Astrocyte (in vitro differentiated cells and primary cell): Measurements from ENCODE around the gene HOXC6. TPM values are rescaled to one million over a fixed set of nuclear protein-coding genes. Genes with fewer than 3 reads are reported as not detected.

Experiments
- DNase-seq: peaks from one replicate; pipeline ENCODE4 v3.0.0-alpha.2; 2010; ENCODE audit warnings: low read depth
- FAIRE-seq: peaks from 2 replicates; lab custom pipeline; 2011; peaks lifted over from hg19 to GRCh38; lab: Jason Lieb, UNC
- H2AFZ ChIP-seq: 2 replicates; pipeline ENCODE4 v1.6.0; 2012; ENCODE audit warnings: low read depth, low read length, inconsistent platforms
- H3K27ac ChIP-seq: 2 replicates; pipeline ENCODE4 v1.5.1; 2011; ENCODE audit warnings: low read depth, low read length, inconsistent platforms
- H3K27me3 ChIP-seq: 2 replicates; pipeline ENCODE4 v1.6.0; 2011; ENCODE audit warnings: low read length, inconsistent platforms; ENCODE audit not compliant: insufficient read depth
- H3K36me3 ChIP-seq: 2 replicates; pipeline ENCODE4 v1.5.1; 2011; ENCODE audit warnings: low read length, inconsistent platforms; ENCODE audit not compliant: insufficient read depth
- H3K4me1 ChIP-seq: 2 replicates; pipeline ENCODE4 v1.5.1; 2011; ENCODE audit warnings: low read length, inconsistent platforms; ENCODE audit not compliant: insufficient read depth
- H3K4me2 ChIP-seq: 2 replicates; pipeline ENCODE4 v1.6.0; 2012; ENCODE audit warnings: low read length, inconsistent platforms
- H3K4me3 ChIP-seq: 2 replicates; pipeline ENCODE4 v1.5.1; 2011; ENCODE audit warnings: low read depth, mild to moderate bottlenecking, low read length, inconsistent platforms; ENCODE audit not compliant: insufficient read depth
- H3K79me2 ChIP-seq: 2 replicates; pipeline ENCODE4 v1.6.0; 2012; ENCODE audit warnings: mild to moderate bottlenecking, low read length, inconsistent platforms; ENCODE audit not compliant: insufficient read depth
- H3K9ac ChIP-seq: 2 replicates; pipeline ENCODE4 v1.6.0; 2012; ENCODE audit warnings: mild to moderate bottlenecking, low read length, inconsistent platforms
- H3K9me3 ChIP-seq: 2 replicates; pipeline ENCODE4 v1.5.1; 2012; ENCODE audit warnings: low read depth, mild to moderate bottlenecking, low read length, inconsistent platforms; ENCODE audit not compliant: insufficient read depth
- H4K20me1 ChIP-seq: 2 replicates; pipeline ENCODE4 v1.6.0; 2012; ENCODE audit warnings: low read length, inconsistent platforms; ENCODE audit not compliant: insufficient read depth
- H3K27ac Mint-ChIP-seq: one replicate; pipeline ENCODE4 v1.8.0; 2021; ENCODE audit warnings: mild to moderate bottlenecking, mixed read lengths; ENCODE audit not compliant: unreplicated experiment
- H3K27me3 Mint-ChIP-seq: one replicate; pipeline ENCODE4 v1.8.0; 2021; ENCODE audit warnings: low read depth, mixed read lengths; ENCODE audit not compliant: unreplicated experiment
- H3K36me3 Mint-ChIP-seq: one replicate; pipeline ENCODE4 v1.8.0; 2021; ENCODE audit warnings: low read depth, mixed read lengths; ENCODE audit not compliant: unreplicated experiment
- H3K4me1 Mint-ChIP-seq: one replicate; pipeline ENCODE4 v1.8.0; 2021; ENCODE audit warnings: low read depth, mixed read lengths; ENCODE audit not compliant: unreplicated experiment
- H3K4me3 Mint-ChIP-seq: one replicate; pipeline ENCODE4 v1.8.0; 2021; ENCODE audit warnings: mild to moderate bottlenecking, moderate library complexity, mixed read lengths; ENCODE audit not compliant: unreplicated experiment
- H3K9me3 Mint-ChIP-seq: one replicate; pipeline ENCODE4 v1.8.0; 2021; ENCODE audit warnings: mild to moderate bottlenecking, mixed read lengths; ENCODE audit not compliant: unreplicated experiment
- EZH2 ChIP-seq: IDR thresholded peaks from 2 replicates; pipeline ENCODE4 v1.6.1; 2012; ENCODE audit warnings: mild to moderate bottlenecking, low read length, inconsistent platforms; ENCODE audit not compliant: insufficient read depth
- total RNA-seq: library from RNA; stranded (reverse); gene quantifications from 2 replicates; pipeline ENCODE4 v1.2.1, GENCODE V29; 2021
- TF ChIP-seq, protein P1 (sequence below): IDR thresholded peaks from 2 replicates; pipeline ENCODE4 v1.5.1; 2011; ENCODE audit warnings: low read depth, mild to moderate bottlenecking, inconsistent platforms, low read length, moderate library complexity; ENCODE audit not compliant: insufficient read depth

The HOXC6 gene
- total RNA-seq, 1 donor from 2014 or later, result not detected

DNA sequence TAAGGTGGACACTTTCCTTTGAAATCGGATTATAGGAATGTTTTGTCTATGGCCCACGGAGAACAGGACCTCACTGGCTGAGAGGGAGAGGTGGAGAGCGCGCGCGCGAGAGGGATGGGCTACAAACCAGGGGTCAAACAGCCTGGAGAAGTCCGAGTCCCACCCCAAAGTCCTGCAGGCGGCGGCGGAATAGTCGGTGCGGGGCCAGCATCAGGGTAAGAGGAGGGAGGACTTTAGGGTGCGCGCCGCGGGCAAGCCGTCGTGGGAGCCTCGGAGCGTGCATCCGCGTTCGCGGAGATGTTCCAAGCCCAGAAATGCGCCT lies 22.7 kb upstream of the HOXC6 start:
- Histone ChIP-seq H3K27me3 (peaks cover 90% of the 10 kb centered on the region), H3K27ac (no peak overlapping the region), H3K4me3 (no peak overlapping the region), H2AFZ (no peak overlapping the region), H3K4me1 (peaks cover 5% of the 10 kb centered on the region), H4K20me1 (no peaks in the 10 kb centered on the region), H3K36me3 (no peaks in the 10 kb centered on the region), H3K4me2 (no peak overlapping the region), H3K79me2 (no peaks in the 10 kb centered on the region), H3K9me3 (no peaks in the 10 kb centered on the region), H3K9ac (no peak overlapping the region)
- peaks cover 12% of the 10 kb centered on the region for H3K9me3 Mint-ChIP-seq
- H3K27me3 Mint-ChIP-seq, result peaks cover 90% of the 10 kb centered on the region
- no peak overlapping the region for H3K4me3 Mint-ChIP-seq
- no peak for DNase-seq
- peak overlapping the region; percentile 49 for H3K27ac Mint-ChIP-seq
- FAIRE-seq, result no peak
- no peaks in the 10 kb centered on the region for H3K4me1 Mint-ChIP-seq
- peaks cover 2% of the 10 kb centered on the region for H3K36me3 Mint-ChIP-seq
- TF ChIP-seq, protein P1, sequence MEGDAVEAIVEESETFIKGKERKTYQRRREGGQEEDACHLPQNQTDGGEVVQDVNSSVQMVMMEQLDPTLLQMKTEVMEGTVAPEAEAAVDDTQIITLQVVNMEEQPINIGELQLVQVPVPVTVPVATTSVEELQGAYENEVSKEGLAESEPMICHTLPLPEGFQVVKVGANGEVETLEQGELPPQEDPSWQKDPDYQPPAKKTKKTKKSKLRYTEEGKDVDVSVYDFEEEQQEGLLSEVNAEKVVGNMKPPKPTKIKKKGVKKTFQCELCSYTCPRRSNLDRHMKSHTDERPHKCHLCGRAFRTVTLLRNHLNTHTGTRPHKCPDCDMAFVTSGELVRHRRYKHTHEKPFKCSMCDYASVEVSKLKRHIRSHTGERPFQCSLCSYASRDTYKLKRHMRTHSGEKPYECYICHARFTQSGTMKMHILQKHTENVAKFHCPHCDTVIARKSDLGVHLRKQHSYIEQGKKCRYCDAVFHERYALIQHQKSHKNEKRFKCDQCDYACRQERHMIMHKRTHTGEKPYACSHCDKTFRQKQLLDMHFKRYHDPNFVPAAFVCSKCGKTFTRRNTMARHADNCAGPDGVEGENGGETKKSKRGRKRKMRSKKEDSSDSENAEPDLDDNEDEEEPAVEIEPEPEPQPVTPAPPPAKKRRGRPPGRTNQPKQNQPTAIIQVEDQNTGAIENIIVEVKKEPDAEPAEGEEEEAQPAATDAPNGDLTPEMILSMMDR, result no peak

DNA sequence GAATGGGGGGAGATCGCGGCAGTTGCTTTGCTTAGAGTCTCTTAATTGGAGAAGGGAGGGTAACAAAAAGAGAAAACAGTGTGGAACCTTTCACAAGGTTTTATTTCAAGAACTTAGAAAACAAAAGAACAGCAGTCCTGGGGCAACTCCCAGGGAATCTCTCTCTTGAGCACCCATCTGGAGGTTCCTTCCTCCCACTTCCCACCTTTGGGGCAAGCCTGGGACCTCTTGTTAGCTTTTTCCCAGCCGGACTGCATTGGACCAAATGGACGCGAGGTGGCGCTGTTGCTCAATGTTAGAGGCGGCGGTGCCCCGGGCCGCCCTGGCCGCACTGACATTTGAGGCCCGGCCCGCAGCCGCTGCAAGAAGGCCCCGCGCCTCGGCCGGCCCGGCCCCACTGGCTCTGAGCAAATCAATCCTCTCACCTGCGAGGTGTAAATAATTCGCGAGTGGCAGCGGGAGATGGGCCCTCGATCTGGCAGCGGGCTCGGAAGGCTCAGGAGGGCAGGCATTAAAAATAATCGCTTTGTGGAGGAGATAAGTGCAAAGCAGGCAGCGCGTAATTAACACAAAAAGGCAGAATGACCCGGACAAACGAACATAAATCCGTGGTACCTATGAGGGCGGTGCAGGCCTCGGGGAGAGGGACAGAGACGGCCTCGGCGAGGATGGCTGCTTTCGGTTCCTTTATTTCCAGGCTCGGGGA lies 22.2 kb upstream of the HOXC6 start:
- H3K36me3 Mint-ChIP-seq, result peaks cover 2% of the 10 kb centered on the region
- no peak overlapping the region for H3K4me3 Mint-ChIP-seq
- no peaks in the 10 kb centered on the region for H4K20me1 ChIP-seq
- no peak overlapping the region for H3K27ac ChIP-seq
- no peak overlapping the region for H3K27ac Mint-ChIP-seq
- peak overlapping the region; percentile 43 for H3K9ac ChIP-seq
- peak overlapping the region; percentile 82 for H3K4me2 ChIP-seq
- H3K9me3 ChIP-seq, result no peaks in the 10 kb centered on the region
- H3K9me3 Mint-ChIP-seq, result peaks cover 12% of the 10 kb centered on the region
- peak overlapping the region; percentile 37 for H2AFZ ChIP-seq
- H3K79me2 ChIP-seq, result no peaks in the 10 kb centered on the region
- H3K4me1 Mint-ChIP-seq, result no peaks in the 10 kb centered on the region
- H3K27me3 ChIP-seq, result peaks cover 91% of the 10 kb centered on the region
- DNase-seq (peak; percentile 20), FAIRE-seq (no peak)
- peak; percentile 68 for TF ChIP-seq EZH2
- TF ChIP-seq, protein P1, result peak; percentile 72
- peaks cover 5% of the 10 kb centered on the region for H3K4me1 ChIP-seq
- no peaks in the 10 kb centered on the region for H3K36me3 ChIP-seq
- H3K27me3 Mint-ChIP-seq, result peaks cover 90% of the 10 kb centered on the region
- H3K4me3 ChIP-seq, result peak overlapping the region; percentile 31

DNA sequence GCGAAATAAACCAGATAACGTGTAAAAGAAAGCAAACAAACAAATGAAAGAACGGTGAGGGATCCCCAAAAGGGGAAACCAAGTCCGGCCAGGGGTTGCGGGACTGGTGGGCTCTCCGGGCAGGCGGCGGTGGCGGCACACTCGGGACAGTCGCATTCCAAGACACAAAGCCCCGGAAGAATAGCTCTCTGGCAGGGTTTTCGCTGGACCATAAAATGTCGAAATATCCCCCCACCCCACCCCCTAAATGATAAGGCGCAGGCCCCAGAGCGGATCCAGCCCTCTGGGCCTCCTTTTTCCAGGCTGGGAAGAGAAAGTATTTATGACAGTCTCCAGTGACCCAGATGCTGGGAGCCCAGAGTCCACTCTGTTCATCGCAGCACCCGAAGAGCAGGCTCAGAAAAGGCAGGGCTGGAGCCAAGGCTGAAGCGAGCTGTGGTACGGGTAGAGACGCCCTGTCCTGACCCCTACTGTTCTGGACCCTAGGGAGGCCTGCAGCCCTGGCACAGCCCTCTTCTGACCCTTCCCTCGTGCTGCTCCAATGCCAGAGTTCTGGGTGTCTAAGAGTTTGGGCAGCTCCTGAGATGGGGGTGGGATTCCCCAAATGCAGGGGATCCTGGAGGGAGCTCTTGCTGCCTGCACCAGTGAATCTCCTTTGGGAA lies 21.6 kb upstream of the HOXC6 start:
- peaks cover 16% of the 10 kb centered on the region for H3K9me3 Mint-ChIP-seq
- DNase-seq (no peak), FAIRE-seq (no peak)
- H3K9me3 ChIP-seq, result no peaks in the 10 kb centered on the region
- H3K27ac Mint-ChIP-seq, result no peak overlapping the region
- H3K27me3 Mint-ChIP-seq, result peaks cover 91% of the 10 kb centered on the region
- no peak overlapping the region for H3K4me3 Mint-ChIP-seq
- peak overlapping the region; percentile 82 for H3K4me2 ChIP-seq
- TF ChIP-seq, protein P1, result no peak
- no peak for TF ChIP-seq EZH2
- peaks cover 5% of the 10 kb centered on the region for H3K4me1 ChIP-seq
- H3K36me3 Mint-ChIP-seq, result peaks cover 2% of the 10 kb centered on the region
- peak overlapping the region; percentile 37 for H2AFZ ChIP-seq
- no peaks in the 10 kb centered on the region for H4K20me1 ChIP-seq
- no peak overlapping the region for H3K27ac ChIP-seq
- H3K36me3 ChIP-seq, result no peaks in the 10 kb centered on the region
- peak overlapping the region; percentile 43 for H3K9ac ChIP-seq
- H3K4me3 ChIP-seq, result peak overlapping the region; percentile 31
- peaks cover 91% of the 10 kb centered on the region for H3K27me3 ChIP-seq
- no peaks in the 10 kb centered on the region for H3K79me2 ChIP-seq
- H3K4me1 Mint-ChIP-seq, result no peaks in the 10 kb centered on the region
